Endometrium (tissue), 2 donors: Measurements from ENCODE around the gene COPA.

Experiments used
- FAIRE-seq: peaks from 2 replicates; lab custom pipeline; 2012; peaks lifted over from hg19 to GRCh38; lab: Jason Lieb, UNC
- donor health status: control.
- donor health status: control.

Gene COPA

DNA sequence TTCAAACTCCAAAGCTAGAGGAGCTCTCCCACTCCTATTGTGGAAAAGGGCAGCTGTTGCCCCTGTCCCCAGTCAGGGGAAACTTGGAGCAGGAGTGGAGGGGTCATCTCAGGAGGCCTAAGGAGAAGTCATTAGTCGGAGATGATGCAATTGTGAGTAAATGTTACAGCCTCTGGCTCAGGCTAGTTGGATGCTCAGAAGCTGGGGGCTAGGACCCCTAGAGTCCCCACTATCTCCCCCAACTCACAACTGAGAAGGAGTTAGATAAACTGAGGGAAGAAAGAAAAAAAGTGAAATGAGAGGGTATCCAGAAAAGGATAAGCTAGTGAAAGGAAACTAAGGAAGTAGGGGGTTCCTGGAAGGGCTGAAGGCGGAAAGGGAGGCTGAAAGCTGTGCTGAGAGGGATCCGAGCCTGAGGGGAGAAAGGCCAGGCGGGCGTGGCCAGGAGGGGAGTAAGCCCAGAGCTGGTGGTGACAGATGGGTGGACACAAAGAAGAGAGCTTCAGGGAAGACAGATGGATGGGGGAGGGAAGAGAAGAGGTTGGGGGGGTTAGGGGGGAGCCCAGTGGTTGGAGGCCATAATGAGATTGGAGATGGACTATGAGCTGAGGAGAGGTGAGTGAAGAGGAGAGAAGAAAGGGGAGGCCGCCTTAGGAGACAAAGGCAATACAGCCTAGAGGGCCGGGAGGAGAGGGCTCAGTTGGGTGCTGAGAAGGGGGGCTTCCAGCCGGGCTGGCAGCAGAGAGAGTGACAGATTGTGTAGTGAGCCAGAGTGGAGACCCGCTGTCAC is 19.3 kb upstream of the COPA start:
- FAIRE-seq = no peak

DNA sequence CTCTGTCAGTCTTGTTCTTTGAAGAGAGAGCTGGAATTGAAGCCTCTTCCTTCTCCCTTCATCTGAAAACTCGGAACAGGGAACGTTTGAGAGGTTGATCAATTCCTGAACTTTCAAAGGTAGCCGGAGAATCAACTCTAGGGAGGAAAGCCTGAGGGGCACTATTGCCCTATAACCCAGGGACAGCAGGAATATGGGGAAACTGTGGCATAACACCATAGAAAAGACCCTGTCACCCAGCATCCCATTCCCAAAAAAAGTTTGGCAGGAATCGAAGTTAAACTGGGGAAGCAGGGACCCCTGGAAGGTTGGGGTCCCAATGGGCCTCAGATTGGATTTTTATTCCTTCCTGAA is 18.7 kb upstream of the COPA start:
- FAIRE-seq = no peak

DNA sequence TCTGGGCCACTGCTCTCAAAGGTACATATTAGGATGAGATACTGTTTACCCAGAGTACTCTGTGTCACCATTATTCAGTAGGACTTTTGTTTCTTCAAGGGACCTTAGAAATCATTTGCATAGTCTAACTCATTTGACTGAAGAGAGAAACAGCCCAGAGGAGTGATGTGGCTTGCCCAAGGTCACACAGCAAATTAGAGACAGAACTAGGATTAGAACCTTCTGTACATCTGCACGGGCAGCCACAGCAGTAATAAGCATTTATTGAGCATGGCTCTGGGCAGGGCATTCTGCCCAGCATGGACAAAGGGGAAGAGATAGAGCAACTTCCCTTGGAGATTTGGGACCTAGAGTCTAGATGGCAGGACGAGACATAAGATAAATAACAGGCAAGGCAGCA is 18.1 kb upstream of the COPA start:
- no peak for FAIRE-seq

DNA sequence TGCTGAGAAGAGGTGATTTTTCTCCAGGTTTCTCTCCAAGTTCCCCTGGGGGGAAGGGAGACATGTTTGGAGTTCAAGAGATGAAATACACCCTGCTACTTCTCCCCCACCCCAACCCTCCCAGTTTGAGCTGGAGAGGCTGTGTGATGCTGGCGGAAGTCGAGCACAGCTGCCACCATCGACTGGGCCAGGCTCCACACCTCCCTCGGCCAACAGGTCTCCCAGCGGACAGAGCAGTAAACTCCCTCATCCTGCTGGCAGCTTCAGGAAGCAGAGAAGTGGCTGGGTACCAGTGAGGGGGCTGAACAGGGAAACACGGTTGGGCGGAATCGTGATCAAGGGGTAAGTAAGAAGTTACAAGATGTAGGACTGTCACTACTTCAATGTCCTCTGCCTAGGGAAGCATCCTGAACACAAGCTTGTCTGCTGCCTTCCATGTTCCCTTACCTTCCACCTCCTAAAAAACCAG is 17.2 kb upstream of the COPA start:
- no peak for FAIRE-seq

DNA sequence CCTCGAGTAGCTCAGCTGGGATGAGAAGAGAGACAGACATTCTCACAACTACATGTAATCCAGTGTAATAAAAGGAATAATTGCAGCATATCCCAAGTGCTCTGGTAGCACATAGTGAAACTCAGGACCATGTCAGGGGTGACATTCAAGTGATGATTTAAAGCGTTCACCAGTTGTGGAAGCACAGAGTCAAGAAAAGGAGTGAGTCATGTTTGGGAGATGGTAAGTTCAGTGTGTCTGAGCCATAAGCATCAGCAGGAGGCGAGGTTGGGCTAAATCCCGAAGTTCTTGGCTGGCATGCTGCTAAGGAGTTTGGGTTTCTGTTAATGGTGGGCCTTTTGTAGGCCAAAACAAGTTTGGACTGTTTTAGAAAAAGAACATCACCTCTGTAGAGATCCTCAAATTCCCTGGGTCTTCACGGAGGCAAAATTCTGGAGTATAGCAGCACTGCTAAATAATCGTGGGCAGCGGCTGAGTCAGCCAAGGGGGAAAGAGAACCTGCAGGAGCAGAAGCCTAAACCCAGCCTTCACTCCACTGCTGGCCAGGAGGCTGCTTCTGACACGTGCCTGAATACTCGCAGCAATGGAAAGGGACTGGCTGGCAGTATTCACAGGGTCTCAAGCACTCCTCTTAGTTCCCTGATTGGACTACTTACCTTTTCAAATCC is 16.6 kb upstream of the COPA start:
- FAIRE-seq = no peak

DNA sequence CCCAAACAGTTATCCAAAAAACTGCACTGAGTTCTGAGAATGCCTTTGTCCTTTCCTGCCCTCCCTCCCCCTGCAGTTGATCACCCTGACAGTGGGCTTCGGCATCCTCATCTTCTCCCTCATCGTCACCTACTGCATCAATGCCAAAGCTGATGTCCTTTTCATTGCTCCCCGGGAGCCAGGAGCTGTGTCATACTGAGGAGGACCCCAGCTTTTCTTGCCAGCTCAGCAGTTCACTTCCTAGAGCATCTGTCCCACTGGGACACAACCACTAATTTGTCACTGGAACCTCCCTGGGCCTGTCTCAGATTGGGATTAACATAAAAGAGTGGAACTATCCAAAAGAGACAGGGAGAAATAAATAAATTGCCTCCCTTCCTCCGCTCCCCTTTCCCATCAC is 15.0 kb upstream of the COPA start:
- FAIRE-seq = no peak

DNA sequence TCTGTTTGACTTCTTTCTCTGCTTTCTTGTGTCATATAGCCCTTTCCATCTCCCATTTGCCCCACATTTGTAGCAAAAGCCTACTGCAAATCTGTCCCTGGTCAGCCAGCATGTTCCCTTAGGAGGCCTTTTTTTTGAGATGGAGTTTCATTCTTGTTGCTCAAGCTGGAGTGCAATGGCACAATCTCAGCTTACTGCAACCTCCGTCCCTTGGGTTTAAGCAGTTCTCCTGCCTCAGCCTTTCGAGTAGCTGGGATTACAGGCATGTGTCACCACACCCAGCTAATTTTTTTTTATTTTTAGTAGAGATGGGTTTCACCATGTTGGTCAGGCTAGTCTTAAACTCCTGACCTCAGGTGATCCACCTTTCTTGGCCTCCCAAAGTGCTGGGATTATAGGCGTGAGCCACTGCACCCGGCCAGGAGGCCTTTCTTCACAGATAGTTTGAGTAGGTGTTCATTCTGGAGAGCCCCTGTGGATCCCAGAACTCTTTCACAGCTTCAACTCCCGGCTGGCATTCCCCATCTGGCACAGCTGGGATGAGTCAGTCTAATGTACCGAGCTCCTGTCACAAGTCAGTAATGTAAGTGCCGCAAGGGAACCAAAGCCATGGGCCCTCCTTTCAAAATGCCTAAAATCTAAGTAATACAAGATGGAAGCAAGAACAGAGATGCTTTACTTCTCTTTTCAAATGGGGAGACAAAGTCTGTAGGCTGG is 14.4 kb upstream of the COPA start:
- FAIRE-seq = no peak

DNA sequence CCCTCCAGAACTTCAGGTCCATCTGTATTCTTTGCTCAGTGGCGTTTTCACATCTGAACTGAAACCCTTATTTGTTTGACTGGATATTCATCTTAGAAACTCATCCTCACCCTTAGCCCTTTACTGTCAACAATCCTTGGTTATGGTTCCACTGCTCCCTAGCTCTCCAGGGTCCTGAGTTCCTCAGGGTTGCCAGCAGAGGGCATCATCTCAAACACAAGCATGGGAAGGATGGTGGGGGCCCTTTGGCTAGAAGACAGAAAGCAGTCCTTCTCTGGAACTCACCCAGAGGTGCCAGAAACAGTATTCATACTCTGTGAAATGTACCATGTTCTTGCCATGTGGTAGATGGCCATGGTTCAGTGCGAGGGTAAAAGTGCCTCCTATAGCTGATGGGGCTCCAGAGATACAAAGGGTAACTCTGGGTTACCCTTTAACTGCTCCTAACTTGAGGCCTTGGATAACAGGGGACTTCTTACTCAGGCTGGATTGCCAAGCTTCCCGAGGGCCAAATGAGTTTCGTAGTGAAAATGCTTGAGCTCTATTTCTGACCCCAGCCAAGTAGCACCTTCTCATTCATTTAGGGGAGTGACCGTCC is 11.4 kb upstream of the COPA start:
- no peak for FAIRE-seq

DNA sequence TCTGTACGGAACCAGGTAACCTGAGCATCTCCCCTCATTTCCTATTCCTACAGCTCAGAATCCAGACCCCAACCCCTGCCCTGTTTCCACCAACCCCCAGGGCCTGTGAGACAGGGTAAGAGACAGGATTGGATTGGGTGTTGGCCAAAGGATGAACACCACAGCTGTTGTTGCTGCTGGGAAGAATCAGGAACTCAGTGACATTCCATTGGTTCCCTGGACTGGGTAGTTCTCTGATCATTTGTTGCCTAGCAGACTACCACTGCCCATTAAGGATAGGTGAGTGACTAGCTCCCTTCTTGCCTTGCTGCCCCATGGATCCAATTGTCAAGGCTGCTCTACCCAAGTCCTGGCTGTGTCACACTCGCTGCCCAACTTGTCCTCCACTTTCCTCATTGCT is 10.2 kb upstream of the COPA start:
- FAIRE-seq = no peak

DNA sequence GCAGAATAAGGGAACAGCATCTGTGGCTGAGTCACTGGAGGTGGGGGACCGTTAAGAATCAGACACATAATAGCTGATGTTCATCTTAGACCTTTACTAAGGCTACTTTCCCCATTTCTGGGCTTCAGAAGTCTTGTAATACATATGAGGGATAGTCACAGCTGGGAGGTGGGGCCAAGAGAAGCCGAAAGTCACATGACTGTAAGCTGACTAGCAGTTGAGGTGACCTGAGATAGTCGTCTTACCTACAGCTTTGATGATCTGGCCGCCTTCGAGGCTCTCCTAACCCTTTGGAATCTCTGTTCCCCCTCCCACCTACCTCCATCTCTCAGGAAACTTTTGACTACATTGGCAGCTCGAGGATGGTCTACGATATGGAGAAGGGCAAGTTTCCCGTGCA is 9.5 kb upstream of the COPA start:
- FAIRE-seq = no peak

DNA sequence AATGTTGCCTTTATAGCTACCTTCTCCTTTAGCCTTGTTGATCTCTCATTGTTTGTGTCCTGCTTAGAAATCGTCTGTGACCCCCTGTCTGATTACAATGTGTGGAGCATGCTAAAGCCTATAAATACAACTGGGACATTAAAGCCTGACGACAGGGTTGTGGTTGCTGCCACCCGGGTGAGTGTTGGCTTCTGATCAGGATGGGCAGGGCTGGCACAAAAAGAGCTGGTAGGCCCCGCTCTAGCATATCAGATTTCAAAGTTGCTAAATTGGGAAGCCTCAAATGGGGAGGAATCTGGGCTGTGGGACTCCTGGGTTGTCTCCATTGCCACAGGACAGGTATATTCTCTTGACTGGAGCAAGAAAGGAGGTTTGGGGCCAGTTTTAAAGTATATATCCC is 8.6 kb upstream of the COPA start:
- FAIRE-seq = no peak

DNA sequence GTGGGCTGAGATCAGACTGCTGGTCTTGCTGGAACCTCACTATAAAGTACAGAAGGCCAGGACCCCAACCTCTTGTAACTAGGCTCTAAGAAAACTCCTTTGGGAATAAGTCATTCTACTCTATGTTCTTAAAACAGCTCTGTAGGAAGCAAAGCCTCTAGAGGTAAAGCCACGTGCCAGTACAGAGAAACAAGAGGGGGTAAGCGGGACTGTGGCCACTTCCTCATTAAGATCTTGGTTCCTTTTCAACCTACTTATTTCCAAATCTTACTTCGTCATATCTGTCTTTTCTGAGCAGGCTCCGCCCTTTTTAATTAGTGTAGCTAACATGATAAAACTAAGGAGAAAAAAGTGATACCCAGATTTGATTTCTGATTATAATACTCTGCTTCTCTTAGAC is 3.9 kb upstream of the COPA start:
- FAIRE-seq = no peak

DNA sequence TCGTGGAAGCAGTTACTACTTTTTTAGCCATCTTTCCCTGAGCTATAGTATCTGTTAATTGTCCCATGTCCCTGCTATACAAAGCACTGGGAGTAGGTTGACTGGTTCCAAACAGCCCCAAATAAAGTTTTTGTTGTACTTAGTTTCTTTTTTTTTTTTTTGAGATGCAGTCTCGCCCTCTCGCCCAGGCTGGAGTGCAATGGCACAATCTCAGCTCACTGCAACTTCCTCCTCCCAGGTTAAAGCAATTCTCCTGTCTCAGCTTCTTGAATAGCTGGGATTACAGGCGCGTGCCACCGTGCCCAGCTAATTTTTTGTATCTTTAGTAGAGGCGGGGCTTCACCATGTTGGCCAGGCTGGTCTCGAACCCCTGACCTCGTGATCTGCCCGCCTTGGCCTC is 3.4 kb upstream of the COPA start:
- no peak for FAIRE-seq

DNA sequence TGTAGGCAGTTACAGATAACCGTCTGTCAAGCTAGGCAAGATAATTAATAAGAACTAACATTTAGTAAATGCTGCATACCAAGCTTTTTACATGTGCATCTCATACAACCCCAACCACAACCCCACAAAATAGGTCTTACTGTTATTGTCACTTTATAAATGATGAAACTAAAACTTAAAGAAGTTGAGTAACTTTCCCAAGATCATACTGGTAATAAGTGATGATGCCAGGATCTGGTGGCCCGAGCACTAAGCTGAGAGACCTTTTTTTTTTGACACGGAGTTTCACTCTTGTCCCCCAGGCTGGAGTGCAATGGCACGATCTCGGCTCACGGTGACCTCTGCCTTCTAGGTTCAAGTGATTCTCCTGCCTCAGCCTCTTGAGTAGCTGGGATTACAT is 1.9 kb upstream of the COPA start:
- FAIRE-seq = no peak

DNA sequence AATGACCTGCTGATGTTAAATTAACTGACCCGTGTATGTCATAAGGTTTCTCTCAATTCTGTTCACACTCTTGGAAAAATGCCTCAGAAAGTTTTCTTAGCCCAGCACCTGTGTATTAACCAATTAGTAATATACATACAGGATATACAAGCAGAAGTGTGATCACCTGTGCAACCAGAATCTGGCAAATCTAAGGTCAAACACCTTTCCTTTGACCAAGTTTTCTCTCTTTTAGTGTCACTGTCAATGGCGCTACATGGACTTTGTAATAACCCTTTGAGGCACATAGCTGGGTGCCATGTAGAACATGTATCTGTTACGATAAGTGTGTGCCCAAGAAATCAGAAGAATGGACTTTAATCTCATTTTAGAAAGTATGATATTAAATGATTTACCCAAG is 1.2 kb upstream of the COPA start:
- no peak for FAIRE-seq

DNA sequence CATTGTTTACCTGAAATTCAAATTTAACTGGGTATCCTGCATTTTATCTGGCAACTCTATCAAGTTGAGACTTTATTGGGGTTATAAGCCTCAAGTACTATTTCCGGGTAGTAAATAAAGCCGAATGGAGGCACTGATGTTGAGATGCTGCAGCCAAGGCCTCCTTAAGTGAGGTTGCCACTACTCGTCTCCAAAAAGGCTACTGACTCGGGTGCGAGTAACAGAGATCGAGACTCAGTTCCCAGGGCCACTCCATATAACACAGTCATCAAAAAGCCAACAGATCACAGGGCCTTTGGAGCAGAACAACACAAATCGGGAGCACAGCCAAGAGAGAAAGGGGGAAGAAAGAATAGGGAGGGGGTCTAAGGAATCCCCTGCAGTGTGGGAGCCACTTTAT is 524 bp downstream of the COPA start:
- FAIRE-seq = no peak

DNA sequence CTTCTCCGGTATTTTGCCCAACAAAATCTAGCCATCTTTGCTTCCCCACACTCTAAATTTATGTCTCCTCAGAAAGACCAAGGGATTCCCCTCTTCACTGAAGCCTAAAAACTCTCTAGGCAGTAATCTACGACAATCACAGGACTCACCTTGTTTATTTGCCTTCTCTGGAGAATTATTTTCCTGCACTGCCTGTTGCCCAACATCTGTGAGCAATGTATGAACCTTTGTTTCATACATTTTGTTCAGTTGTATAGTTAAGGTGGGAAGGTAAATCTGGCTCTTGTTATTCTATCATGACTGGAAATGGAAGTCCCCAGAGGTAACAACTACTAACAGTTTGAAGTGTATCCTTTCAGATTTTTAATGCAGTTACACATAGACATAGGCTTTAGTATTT is 2.2 kb downstream of the COPA start:
- FAIRE-seq = no peak

DNA sequence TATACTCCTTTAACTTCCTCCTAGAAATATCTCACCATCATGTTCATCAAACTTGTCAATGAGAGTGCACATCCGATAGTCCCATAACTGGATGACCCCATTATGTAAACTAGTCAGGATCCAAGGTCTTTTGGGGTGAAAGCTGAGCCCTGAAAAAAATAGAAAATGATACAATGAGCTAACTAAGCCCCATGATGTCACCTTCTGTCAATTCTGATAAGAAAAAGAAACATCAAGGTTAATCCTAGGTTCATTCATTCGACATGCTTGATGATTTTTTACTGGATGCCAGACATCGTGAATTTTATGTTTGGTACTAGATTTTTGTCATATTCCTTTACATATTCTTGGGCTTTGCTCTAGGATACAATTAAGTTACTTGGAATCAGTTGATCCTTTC is 2.9 kb downstream of the COPA start:
- FAIRE-seq = no peak

DNA sequence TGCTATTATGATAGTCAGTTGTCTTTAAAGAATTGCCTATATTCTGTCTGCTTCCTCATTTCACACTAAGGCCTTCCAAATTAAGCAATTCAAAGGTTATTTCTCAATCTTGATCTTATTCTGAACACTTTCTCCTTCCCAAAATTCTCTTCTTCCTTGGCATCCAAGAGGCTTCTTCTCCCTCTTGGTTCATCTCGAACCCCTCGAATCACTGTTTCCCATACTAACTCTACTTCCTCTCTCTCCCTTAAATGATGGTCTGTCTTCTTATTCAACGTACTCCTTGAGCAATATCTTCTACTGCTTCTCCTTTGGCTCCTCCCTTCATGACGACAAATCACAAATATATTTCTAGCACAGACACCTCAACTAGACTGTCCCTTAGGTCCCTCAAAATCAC is 4.5 kb downstream of the COPA start:
- no peak for FAIRE-seq

DNA sequence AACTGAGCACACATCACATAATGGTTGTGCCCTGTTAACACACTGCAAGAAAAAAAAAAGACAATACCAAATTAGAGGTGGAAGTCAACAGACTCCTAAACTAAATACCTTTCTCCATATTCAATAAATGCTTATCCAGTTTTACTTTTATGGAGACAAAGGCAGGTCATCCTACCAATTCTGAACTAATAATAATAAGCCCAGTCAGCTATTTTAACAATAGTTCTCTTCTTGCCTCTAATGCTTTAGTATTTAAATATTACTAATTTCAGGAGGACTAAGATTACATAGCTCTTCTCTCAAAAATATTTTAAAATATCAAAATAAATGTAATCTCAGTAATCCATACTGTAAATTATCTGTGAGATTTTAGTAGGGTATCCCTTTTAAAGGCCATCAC is 10.5 kb downstream of the COPA start:
- FAIRE-seq = no peak

DNA sequence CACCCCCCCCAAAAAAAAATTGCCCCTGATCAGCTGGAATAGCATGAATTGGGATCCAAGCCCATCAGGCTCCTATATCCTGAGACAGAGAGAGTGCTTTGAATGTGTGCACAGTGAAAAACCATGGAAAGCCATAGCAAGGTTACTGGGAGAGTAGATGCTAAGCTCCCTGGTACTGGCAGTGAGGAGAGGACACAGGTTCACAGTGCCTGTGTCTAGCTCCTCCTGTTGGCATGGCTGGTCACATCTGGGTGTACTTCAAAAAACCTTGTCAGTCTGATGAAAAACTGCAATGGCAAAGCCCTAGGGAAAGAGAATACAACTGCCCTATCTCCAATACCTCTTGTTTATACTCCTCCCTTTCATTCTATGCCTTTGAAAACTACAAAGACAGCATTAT is 12.9 kb downstream of the COPA start:
- FAIRE-seq = no peak

DNA sequence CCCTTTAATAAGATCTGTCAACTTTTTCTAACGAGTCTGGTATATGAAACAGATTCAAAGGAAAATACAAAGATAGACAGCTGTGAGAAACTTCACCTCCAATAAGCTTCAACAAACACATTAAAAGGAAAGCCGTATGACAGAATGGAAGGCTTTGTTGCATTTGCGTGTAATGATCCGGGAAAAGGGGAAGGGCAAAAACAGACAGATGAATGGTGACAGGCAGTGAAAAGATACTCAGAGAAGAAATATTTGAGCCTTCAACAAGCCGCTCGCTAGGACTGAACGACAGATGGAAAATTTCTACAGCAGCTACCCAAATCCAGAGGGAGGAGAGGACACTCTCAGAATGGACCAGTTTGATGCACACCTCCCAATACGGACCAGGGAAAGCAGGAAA is 14.9 kb downstream of the COPA start:
- FAIRE-seq = no peak

DNA sequence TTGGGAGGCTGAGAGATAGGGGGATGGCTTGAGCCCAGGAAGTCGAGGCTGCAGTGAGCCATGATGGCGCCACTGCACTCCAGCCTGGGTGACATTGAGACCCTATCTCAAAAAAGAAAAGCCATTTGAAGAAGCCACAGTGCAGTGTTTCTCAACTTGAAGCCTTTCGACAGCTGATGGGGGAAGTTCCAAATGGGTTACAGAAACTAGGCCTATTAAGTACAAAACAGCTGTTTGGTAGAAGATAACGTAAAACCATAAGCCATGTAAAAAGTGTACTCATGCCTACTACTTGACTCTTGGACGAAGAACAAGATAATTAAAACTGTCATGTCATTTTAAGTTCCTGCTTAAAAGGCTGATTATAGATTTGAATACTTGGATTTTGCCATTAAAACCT is 16.6 kb downstream of the COPA start:
- FAIRE-seq = no peak
